ENCODE results near the gene OST4.

GRCh38 chr2:27025281-27025800 lies 46.1 kb downstream of the OST4 start:
- no peak for TF ChIP-seq CTCF (conservative IDR thresholded peaks at IDR 0.05; ENCODE audit: low read length)
- TF ChIP-seq EZH2phosphoT487 (IDR thresholded peaks at IDR 0.05; ENCODE audit: borderline replicate concordance), result no peak

Data from Loucy (cell line).